Effector memory CD4-positive, alpha-beta T cell (primary cell): Measurements from ENCODE around the gene FARSA.
"Not testable (repeated sequence)": the region's sequence is repeated elsewhere in the genome, so short reads cannot be mapped to it uniquely, and the experiment has no call there.

ENCODE experiments used
- DNase-seq, 3 donors: peaks; one replicate each; pipeline ENCODE4 v3.0.0-alpha.2; 2020
- H3K27ac ChIP-seq: 2 replicates; pipeline ENCODE4 v1.7.0; 2013; ENCODE audit warnings: mild to moderate bottlenecking, low read length, moderate library complexity; ENCODE audit not compliant: insufficient read depth, poor library complexity, severe bottlenecking
- H3K27me3 ChIP-seq: replicated peaks from 2 replicates; pipeline ENCODE4 v1.7.0; 2013; ENCODE audit warnings: mild to moderate bottlenecking, low read length; ENCODE audit not compliant: insufficient read depth, control insufficient read depth, poor library complexity, severe bottlenecking
- H3K36me3 ChIP-seq: 2 replicates; pipeline ENCODE4 v1.7.0; 2013; ENCODE audit warnings: mild to moderate bottlenecking, low read length, moderate library complexity; ENCODE audit not compliant: control insufficient read depth, insufficient read depth
- H3K4me1 ChIP-seq: 2 replicates; pipeline ENCODE4 v1.7.0; 2013; ENCODE audit warnings: low read length, mild to moderate bottlenecking; ENCODE audit not compliant: control insufficient read depth, insufficient read depth, poor library complexity, severe bottlenecking
- H3K4me3 ChIP-seq: 2 replicates; pipeline ENCODE4 v1.7.0; 2013; ENCODE audit warnings: low read length, low read depth, mild to moderate bottlenecking; ENCODE audit not compliant: insufficient read depth, poor library complexity, severe bottlenecking
- H3K9me3 ChIP-seq: 2 replicates; pipeline ENCODE4 v1.7.0; 2013; ENCODE audit warnings: mild to moderate bottlenecking, low read length, moderate library complexity; ENCODE audit not compliant: control insufficient read depth

The FARSA gene

DNA sequence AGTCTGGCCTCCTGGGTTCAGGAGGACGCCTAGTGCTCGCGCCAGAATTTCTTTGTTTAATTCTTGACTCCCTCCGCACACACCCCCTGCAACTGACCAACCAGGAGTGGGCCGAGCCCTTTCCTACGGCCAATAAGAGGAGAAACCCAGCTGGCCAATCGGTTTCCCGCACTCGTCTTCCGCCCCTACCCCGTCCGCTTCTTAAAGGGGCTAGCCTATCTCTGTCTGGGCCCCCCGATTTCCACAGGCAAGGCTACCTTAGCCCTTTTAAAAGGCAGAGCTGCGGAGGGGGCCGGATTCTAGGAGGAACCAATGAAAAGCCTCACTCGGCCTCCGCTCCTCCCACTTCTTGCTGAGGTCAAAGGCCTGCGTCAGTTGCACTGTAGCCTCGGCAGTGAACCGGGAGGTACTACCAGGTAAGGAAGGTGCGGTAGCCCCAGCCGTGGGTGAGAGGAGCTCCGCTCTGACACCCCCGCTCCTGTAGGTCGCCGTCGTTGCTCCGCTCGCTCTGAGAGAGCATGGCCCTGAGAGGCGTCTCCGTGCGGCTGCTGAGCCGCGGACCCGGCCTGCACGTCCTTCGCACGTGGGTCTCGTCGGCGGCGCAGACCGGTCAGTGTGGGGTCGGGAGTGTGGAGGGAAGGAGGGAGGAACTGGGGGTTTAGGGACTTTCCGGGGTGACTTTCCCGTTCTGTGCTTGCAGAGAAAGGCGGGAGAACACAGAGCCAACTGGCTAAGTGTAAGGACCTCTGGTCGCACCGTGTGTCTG is 42.5 kb downstream of the FARSA start, which contains the start of gene GCDH:
GCDH (plus strand) TSS at position 374 of the 766 bp plus-strand sequence; CDS start at position 519, 145 bp downstream.
- Histone ChIP-seq H3K4me1 (peaks cover 9% of the 10 kb centered on the region), H3K4me3 (peak within 1 kb of the TSS; percentile 56), H3K9me3 (no peaks in the 10 kb centered on the region), H3K27ac (peak within 1 kb of the TSS; percentile 56), H3K36me3 (peaks cover 12% of the 10 kb centered on the region), H3K27me3 (no peaks in the 10 kb centered on the region)
- DNase-seq: peak; percentile 91 to 96 (median 95)

- H3K4me1 ChIP-seq: peaks cover 15% of the 10 kb centered on the region
- not testable (repeated sequence) for H3K4me3 ChIP-seq, H3K27me3 ChIP-seq, H3K9me3 ChIP-seq, DNase-seq
- peak overlapping the region; percentile 56 for H3K27ac ChIP-seq
- H3K36me3 ChIP-seq: peaks cover 10% of the 10 kb centered on the region
Observed at GRCh38 chr19:12890299-12890786, 43.2 kb downstream of the FARSA start.

DNA sequence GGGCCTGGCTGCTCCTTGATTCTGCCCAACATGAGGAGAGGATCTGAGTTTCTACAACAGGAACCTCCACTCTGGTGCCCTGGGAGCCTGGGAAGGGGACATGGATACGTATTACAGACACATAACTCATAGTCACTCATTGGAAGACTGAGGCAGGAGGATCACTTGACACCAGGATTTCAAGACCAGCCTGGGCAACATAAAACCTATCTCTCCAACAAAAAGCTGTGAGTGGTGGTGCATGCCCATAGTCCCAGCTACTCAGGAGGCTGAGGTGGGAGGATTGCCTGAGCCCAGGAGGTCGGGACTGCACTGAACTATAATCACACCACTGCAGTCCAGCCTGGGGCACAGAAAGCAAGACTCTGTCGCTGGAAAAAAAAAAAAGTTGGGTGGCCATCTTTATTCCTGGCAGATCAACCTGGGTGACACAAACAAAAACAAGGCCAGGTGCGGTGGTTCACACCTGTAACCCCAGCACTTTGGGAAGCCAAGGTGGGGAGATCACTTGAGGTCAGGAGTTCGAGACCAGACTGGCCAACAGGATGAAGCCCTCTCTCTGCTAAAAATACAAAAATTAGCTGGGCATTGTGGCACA is 45.4 kb downstream of the FARSA start:
- DNase-seq: no peak
- Histone ChIP-seq H3K27ac (no peak overlapping the region), H3K9me3 (peaks cover 3% of the 10 kb centered on the region)

DNA sequence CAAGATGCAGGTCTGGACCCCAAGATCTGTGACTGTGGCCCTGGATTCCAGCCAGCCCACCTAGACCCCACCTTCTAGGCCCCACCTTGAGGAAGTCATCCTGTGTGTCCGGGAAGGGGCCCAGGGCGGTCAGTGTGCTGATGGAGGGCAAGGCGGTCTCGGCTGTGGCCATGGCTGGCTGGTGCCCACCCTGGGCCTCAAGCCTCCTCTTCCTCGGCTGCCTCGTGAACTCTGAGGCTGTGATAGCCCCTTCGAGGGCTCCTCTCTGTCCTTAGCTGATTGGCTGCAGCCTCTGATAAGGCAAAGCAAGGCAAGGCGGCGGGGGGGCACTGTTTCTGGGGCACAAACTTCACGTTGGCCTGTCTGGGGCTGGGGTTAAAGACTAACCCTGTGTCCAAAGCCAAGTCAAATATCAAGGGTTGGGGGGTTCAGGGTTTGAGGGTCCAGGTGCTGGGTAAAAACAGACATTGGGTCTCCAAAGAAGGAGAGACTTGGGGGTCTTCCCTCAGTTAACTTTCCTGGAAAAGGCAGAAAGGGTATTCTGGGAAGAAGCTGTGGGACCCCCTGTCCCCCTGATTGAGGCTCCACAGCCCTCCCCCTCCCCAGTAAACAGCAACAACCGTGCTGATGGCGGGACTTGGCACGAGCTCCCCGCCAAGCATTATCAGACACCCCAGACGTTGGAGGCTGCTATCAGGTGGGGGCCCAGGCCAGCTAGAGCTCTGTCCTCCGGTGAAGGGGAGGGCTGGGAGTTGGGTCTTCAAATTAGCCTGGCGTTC is 46.4 kb downstream of the FARSA start, which contains the start of gene KLF1:
KLF1 (minus strand) TSS at position 233 of the 779 bp plus-strand sequence; CDS start at position 172, 61 bp downstream.
- Histone ChIP-seq H3K27ac (no peak within 1 kb of the TSS), H3K4me1 (peaks cover 16% of the 10 kb centered on the region), H3K27me3 (no peaks in the 10 kb centered on the region), H3K9me3 (peaks cover 3% of the 10 kb centered on the region), H3K36me3 (no peaks in the 10 kb centered on the region), H3K4me3 (no peak within 1 kb of the TSS)
- DNase-seq: no peak

More for the DNA sequence above, 45.4 kb downstream of the FARSA start:
- no peak overlapping the region for H3K4me3 ChIP-seq
- H3K4me1 ChIP-seq: peaks cover 16% of the 10 kb centered on the region
- H3K36me3 ChIP-seq: no peaks in the 10 kb centered on the region
- H3K27me3 ChIP-seq: no peaks in the 10 kb centered on the region

DNA sequence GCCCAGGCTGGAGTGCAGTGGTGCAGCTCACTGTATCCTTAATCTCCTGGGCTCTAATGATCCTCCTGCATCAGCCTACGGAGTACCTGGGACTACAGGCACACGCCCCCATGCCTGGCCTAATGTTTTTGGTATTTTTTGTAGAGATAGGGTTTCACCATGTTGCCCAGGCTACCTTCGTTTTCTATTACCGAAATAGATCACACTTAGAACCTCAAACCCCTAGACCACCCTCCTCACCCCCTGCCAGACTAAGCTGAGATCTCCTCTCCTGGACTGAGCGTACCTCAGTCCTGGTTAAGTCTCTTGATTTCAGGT is 46.9 kb downstream of the FARSA start:
- H3K36me3 ChIP-seq: no peaks in the 10 kb centered on the region
- peaks cover 3% of the 10 kb centered on the region for H3K9me3 ChIP-seq
- no peak overlapping the region for H3K4me3 ChIP-seq
- DNase-seq: no peak
- H3K27ac ChIP-seq: no peak overlapping the region
- no peaks in the 10 kb centered on the region for H3K27me3 ChIP-seq
- H3K4me1 ChIP-seq: peaks cover 12% of the 10 kb centered on the region

DNA sequence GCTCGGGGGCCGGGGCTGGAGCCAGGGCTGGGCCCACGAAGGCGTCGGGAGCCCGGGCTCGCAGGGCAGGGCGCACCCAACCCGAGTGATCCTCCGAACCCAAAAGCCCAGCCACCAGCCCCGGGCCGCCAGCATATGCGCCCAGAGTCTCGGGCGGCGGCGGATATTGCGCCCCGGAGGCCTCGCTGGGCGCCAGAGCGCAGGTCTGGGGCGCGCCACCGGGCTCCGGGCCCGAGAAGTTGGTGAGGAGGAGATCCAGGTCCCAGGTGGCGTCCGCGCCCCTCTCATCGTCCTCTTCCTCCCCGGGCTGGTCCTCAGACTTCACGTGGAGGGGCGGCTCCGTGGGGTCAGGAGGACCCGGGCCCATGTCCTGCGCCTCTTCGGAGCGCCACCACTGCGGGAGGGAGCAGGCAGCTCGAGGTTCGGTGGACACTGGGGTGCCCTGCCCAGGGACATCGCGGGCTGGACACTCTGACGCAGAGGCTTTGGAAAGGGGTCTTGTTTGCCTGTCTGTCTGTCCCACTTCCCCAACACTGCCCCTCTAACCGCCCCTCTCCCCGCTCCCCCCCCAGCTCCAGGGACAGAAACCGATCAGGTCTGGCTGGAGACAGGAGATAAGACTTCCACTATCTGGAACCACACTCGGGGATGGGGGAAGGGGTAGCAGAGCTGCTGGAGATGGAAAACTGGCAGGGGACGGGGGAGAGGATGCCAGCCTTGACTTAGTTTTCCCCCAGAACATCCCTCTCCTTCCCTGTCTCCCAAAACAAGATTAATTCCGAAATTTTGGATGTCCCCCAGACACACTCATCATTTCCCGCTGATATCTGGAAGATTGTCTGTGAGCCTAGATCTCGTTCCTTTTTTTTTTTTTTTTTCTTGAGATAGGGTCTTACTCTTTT is 47.5 kb downstream of the FARSA start:
- DNase-seq: no peak
- peaks cover 8% of the 10 kb centered on the region for H3K4me1 ChIP-seq

GRCh38 chr19:12884926-12885748 is 48.4 kb downstream of the FARSA start:
- Histone ChIP-seq H3K4me3 (peak overlapping the region; percentile 49), H3K27ac (peak overlapping the region; percentile 37)

More for the DNA sequence above, 47.5 kb downstream of the FARSA start:
- no peaks in the 10 kb centered on the region for H3K27me3 ChIP-seq
- peaks cover 3% of the 10 kb centered on the region for H3K9me3 ChIP-seq
- H3K36me3 ChIP-seq: no peaks in the 10 kb centered on the region
- H3K27ac ChIP-seq: peak overlapping the region; percentile 37
- peak overlapping the region; percentile 49 for H3K4me3 ChIP-seq

GRCh38 chr19:12884627-12884925 is 48.9 kb downstream of the FARSA start:
- H3K27me3 ChIP-seq: no peaks in the 10 kb centered on the region
- no peak overlapping the region for H3K27ac ChIP-seq
- peaks cover 3% of the 10 kb centered on the region for H3K9me3 ChIP-seq
- H3K4me1 ChIP-seq: peaks cover 17% of the 10 kb centered on the region
- H3K4me3 ChIP-seq: peak overlapping the region; percentile 49
- no peaks in the 10 kb centered on the region for H3K36me3 ChIP-seq
- DNase-seq: no peak

More at GRCh38 chr19:12884926-12885748, 48.4 kb downstream of the FARSA start:
- peak; percentile 71 to 83 (median 78) for DNase-seq
- Histone ChIP-seq H3K36me3 (no peaks in the 10 kb centered on the region), H3K27me3 (no peaks in the 10 kb centered on the region), H3K4me1 (peaks cover 17% of the 10 kb centered on the region), H3K9me3 (peaks cover 3% of the 10 kb centered on the region)

GRCh38 chr19:12884202-12884601 is 49.3 kb downstream of the FARSA start:
- Histone ChIP-seq H3K27me3 (no peaks in the 10 kb centered on the region), H3K9me3 (peaks cover 3% of the 10 kb centered on the region), H3K4me1 (peaks cover 17% of the 10 kb centered on the region), H3K27ac (no peak overlapping the region), H3K36me3 (no peaks in the 10 kb centered on the region), H3K4me3 (no peak overlapping the region)
- no peak for DNase-seq
